H9 (cell line): Measurements from ENCODE around the gene FAM83C. TPM values are rescaled to one million over a fixed set of nuclear protein-coding genes. Genes with fewer than 3 reads are reported as not detected.

ENCODE experiments used
- DNase-seq: peaks from one replicate; pipeline ENCODE4 v3.0.0-alpha.2; 2017
- H2AFZ ChIP-seq: one replicate; pipeline ENCODE4 v1.6.1; 2013; ENCODE audit warnings: mild to moderate bottlenecking, low read length, control low read depth, moderate library complexity
- H2AK5ac ChIP-seq: 2 replicates; pipeline ENCODE4 v1.6.1; 2013; ENCODE audit warnings: low read length, control low read depth, mixed read lengths; ENCODE audit not compliant: insufficient read length
- H2BK120ac ChIP-seq: one replicate; pipeline ENCODE4 v1.6.1; 2013; ENCODE audit warnings: low read depth, mild to moderate bottlenecking, low read length, control low read depth, inconsistent platforms; ENCODE audit not compliant: poor library complexity, severe bottlenecking
- H2BK12ac ChIP-seq: 2 replicates; pipeline ENCODE4 v1.6.1; 2013; ENCODE audit warnings: low read length, control low read depth, mixed read lengths, low read depth; ENCODE audit not compliant: insufficient read length
- H2BK15ac ChIP-seq: 2 replicates; pipeline ENCODE4 v1.6.1; 2013; ENCODE audit warnings: low read depth, low read length, control low read depth
- H2BK20ac ChIP-seq: one replicate; pipeline ENCODE4 v1.6.1; 2013; ENCODE audit warnings: low read depth, mild to moderate bottlenecking, low read length, control low read depth, inconsistent platforms; ENCODE audit not compliant: poor library complexity, severe bottlenecking
- H2BK5ac ChIP-seq: 2 replicates; pipeline ENCODE4 v1.6.1; 2013; ENCODE audit warnings: low read length, control low read depth, mixed read lengths; ENCODE audit not compliant: insufficient read length
- H3K14ac ChIP-seq: 2 replicates; pipeline ENCODE4 v1.6.1; 2013; ENCODE audit warnings: low read length, control low read depth; ENCODE audit not compliant: insufficient read depth
- H3K18ac ChIP-seq: 2 replicates; pipeline ENCODE4 v1.6.1; 2013; ENCODE audit warnings: low read depth, mild to moderate bottlenecking, mixed read lengths, low read length, control low read depth; ENCODE audit not compliant: insufficient read length
- H3K23ac ChIP-seq: 2 replicates; pipeline ENCODE4 v1.6.1; 2013; ENCODE audit warnings: low read length, control low read depth, mixed read lengths, low read depth; ENCODE audit not compliant: insufficient read length
- H3K23me2 ChIP-seq: 2 replicates; pipeline ENCODE4 v1.6.1; 2013; ENCODE audit warnings: low read depth, mild to moderate bottlenecking, mixed read lengths, low read length, control low read depth; ENCODE audit not compliant: insufficient read length, poor library complexity, severe bottlenecking
- H3K27ac ChIP-seq: 2 replicates; pipeline ENCODE4 v1.5.1; 2013; ENCODE audit warnings: low read length, control low read depth, mixed read lengths, low read depth; ENCODE audit not compliant: insufficient read length
- H3K27me3 ChIP-seq: 2 replicates; pipeline ENCODE4 v1.6.1; 2013; ENCODE audit warnings: low read length, control low read depth, inconsistent platforms; ENCODE audit not compliant: insufficient read depth
- H3K4ac ChIP-seq: 2 replicates; pipeline ENCODE4 v1.6.1; 2013; ENCODE audit warnings: low read depth, mild to moderate bottlenecking, control low read depth, inconsistent platforms, low read length, moderate library complexity
- H3K4me1 ChIP-seq: 2 replicates; pipeline ENCODE4 v1.6.1; 2013; ENCODE audit warnings: low read length, control low read depth, inconsistent platforms; ENCODE audit not compliant: insufficient read depth
- H3K4me2 ChIP-seq: 2 replicates; pipeline ENCODE4 v1.6.1; 2013; ENCODE audit warnings: low read length, control low read depth, mixed read lengths; ENCODE audit not compliant: insufficient read length, insufficient read depth
- H3K56ac ChIP-seq: 2 replicates; pipeline ENCODE4 v1.6.1; 2013; ENCODE audit warnings: low read depth, mild to moderate bottlenecking, mixed read lengths, low read length, control low read depth; ENCODE audit not compliant: insufficient read length
- H3K79me1 ChIP-seq: 2 replicates; pipeline ENCODE4 v1.6.1; 2013; ENCODE audit warnings: low read depth, mild to moderate bottlenecking, moderate library complexity, low read length, control low read depth, inconsistent platforms; ENCODE audit not compliant: insufficient read depth, poor library complexity, severe bottlenecking
- H3K79me2 ChIP-seq: 2 replicates; pipeline ENCODE4 v1.6.1; 2013; ENCODE audit warnings: low read length, control low read depth, inconsistent platforms; ENCODE audit not compliant: insufficient read depth
- H3K9ac ChIP-seq: 2 replicates; pipeline ENCODE4 v1.6.1; 2013; ENCODE audit warnings: low read length, control low read depth, mixed read lengths; ENCODE audit not compliant: insufficient read length; ENCODE audit errors: extremely low read depth
- H3K9me3 ChIP-seq: one replicate; pipeline ENCODE4 v1.6.1; 2013; ENCODE audit warnings: low read depth, low read length, inconsistent platforms; ENCODE audit not compliant: control insufficient read depth
- H3T11ph ChIP-seq: one replicate; pipeline ENCODE4 v1.6.1; 2013; ENCODE audit warnings: mild to moderate bottlenecking, low read length, control low read depth, inconsistent platforms
- H4K20me1 ChIP-seq: one replicate; pipeline ENCODE4 v1.6.1; 2013; ENCODE audit not compliant: control insufficient read depth, insufficient read length, insufficient read depth
- H4K5ac ChIP-seq: 2 replicates; pipeline ENCODE4 v1.6.1; 2013; ENCODE audit warnings: low read depth, mild to moderate bottlenecking, mixed read lengths, low read length, control low read depth; ENCODE audit not compliant: insufficient read length
- H4K8ac ChIP-seq: replicated peaks from 2 replicates; pipeline ENCODE4 v1.6.1; 2013; ENCODE audit warnings: low read length, control low read depth, mixed read lengths, low read depth; ENCODE audit not compliant: insufficient read length
- H4K91ac ChIP-seq: 2 replicates; pipeline ENCODE4 v1.6.1; 2013; ENCODE audit warnings: low read depth, mild to moderate bottlenecking, moderate library complexity, mixed read lengths, low read length, control low read depth; ENCODE audit not compliant: insufficient read length
- H3K27ac Mint-ChIP-seq, 3 experiments: 2 replicates in 2 of 3; 3 replicates in 1 of 3; pipeline ENCODE4 v1.8.0; 2020 to 2021; ENCODE audit warnings: mixed read lengths in 3 of 3, mild to moderate bottlenecking in 1 of 3, moderate library complexity in 1 of 3
- H3K27me3 Mint-ChIP-seq: 2 replicates; pipeline ENCODE4 v1.8.0; 2021; ENCODE audit warnings: low read depth, mild to moderate bottlenecking, moderate library complexity, mixed read lengths
- H3K36me3 Mint-ChIP-seq, 3 experiments: 2 replicates in 2 of 3; 3 replicates in 1 of 3; pipeline ENCODE4 v1.8.0; 2020 to 2021; ENCODE audit warnings: low read depth in 3 of 3, mixed read lengths in 3 of 3; ENCODE audit not compliant: insufficient read depth in 1 of 3
- H3K4me1 Mint-ChIP-seq, 2 experiments: 2 replicates each; pipeline ENCODE4 v1.8.0; 2020; ENCODE audit warnings: mixed read lengths in 2 of 2
- H3K4me3 Mint-ChIP-seq, 2 experiments: 2 replicates in 1 of 2; 3 replicates in 1 of 2; pipeline ENCODE4 v1.8.0; 2020 to 2021; ENCODE audit warnings: mild to moderate bottlenecking in 2 of 2, mixed read lengths in 2 of 2, moderate library complexity in 1 of 2
- H3K9me3 Mint-ChIP-seq, 2 experiments: 2 replicates in 1 of 2; 3 replicates in 1 of 2; pipeline ENCODE4 v1.8.0; 2020; ENCODE audit warnings: mild to moderate bottlenecking in 2 of 2, mixed read lengths in 2 of 2, moderate library complexity in 1 of 2
- WGBS: extraction: QIAGEN DNeasy Blood & Tissue Kit; methylation state at CpG from one replicate; pipeline ENCODE4 v1.1.7; 2013; ENCODE audit warnings: missing lambda C conversion rate, low lambda C conversion rate, mixed read lengths; ENCODE audit not compliant: insufficient read length; ENCODE audit errors: extremely low coverage; 5-methylcytosine and 5-hydroxymethylcytosine counted together
- total RNA-seq: library from RNA; stranded (reverse); gene quantifications from 2 replicates; pipeline ENCODE4 v1.2.1, GENCODE V29; 2021
- TF ChIP-seq, protein P1 (sequence below): fragments of 200-600 bp; sonication (generic); conservative IDR thresholded peaks from 3 replicates; pipeline ENCODE4 v1.8.0; 2021; ENCODE audit warnings: antibody characterized with exemption, mild to moderate bottlenecking

The FAM83C gene
- total RNA-seq, 1 experiment from 2014 or later, result not detected

DNA sequence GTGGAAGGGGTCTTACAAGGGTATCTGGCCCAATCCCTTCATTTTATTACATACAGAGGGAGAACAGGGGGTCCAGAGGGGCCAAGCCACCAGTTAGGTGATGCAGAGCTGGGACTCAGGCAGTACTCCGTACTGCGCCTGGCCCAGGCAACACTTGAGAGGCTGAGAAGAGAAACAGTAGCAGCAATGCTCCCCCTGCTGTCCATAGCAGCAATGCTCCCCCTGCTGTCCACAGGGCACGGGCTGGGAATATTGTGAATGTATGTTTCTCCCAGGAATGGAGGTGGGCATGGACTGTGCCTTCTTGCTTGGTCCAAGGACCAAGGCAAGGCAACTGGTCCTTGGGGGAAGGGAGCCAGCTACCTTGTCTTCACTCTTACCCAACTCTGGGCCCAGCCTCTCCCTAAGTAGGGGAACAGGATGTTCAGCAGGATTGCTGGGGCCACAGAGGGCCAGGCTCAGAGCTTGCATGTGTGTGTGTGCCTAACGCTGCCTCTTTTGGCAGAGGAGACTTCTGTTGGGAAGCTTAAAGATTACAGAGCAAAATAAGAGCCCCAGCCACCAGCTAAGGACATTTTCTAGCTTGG is 14.8 kb upstream of the FAM83C start:
- H2BK12ac ChIP-seq, result no peak overlapping the region
- H4K8ac ChIP-seq, result no peak overlapping the region
- Mint-ChIP-seq H3K27me3 (no peaks in the 10 kb centered on the region), H3K4me3 (no peak overlapping the region), H3K9me3 (no peaks in the 10 kb centered on the region), H3K27ac (peak overlapping the region in 1 of 3 experiments; percentile 87; a peak in 3 of 7 replicates), H3K36me3 (peaks cover 0 to 6% (median 2%) of the 10 kb centered on the region in 3 experiments; a peak in 4 of 7 replicates), H3K4me1 (peaks cover 23 to 26% of the 10 kb centered on the region in 2 experiments)
- TF ChIP-seq, protein P1, sequence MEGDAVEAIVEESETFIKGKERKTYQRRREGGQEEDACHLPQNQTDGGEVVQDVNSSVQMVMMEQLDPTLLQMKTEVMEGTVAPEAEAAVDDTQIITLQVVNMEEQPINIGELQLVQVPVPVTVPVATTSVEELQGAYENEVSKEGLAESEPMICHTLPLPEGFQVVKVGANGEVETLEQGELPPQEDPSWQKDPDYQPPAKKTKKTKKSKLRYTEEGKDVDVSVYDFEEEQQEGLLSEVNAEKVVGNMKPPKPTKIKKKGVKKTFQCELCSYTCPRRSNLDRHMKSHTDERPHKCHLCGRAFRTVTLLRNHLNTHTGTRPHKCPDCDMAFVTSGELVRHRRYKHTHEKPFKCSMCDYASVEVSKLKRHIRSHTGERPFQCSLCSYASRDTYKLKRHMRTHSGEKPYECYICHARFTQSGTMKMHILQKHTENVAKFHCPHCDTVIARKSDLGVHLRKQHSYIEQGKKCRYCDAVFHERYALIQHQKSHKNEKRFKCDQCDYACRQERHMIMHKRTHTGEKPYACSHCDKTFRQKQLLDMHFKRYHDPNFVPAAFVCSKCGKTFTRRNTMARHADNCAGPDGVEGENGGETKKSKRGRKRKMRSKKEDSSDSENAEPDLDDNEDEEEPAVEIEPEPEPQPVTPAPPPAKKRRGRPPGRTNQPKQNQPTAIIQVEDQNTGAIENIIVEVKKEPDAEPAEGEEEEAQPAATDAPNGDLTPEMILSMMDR, result peak; percentile 91
- H2BK20ac ChIP-seq, result no peak overlapping the region
- H3K9me3 ChIP-seq, result no peaks in the 10 kb centered on the region
- H2BK120ac ChIP-seq, result no peak overlapping the region
- H3K27ac ChIP-seq, result no peak overlapping the region
- no peaks in the 10 kb centered on the region for H4K20me1 ChIP-seq
- H3K79me1 ChIP-seq, result no peaks in the 10 kb centered on the region
- no peak overlapping the region for H4K5ac ChIP-seq
- no peak overlapping the region for H3K4ac ChIP-seq
- H2BK15ac ChIP-seq, result no peak overlapping the region
- no peak overlapping the region for H3K4me2 ChIP-seq
- H2BK5ac ChIP-seq, result no peak overlapping the region
- H3T11ph ChIP-seq, result no peak overlapping the region
- no peak overlapping the region for H2AK5ac ChIP-seq
- no peak overlapping the region for H4K91ac ChIP-seq
- no peak overlapping the region for H3K56ac ChIP-seq
- H3K23ac ChIP-seq, result no peak overlapping the region
- H2AFZ ChIP-seq, result no peak overlapping the region
- DNase-seq, result peak; percentile 82
- peaks cover 6% of the 10 kb centered on the region; the same call in 1 of the 2 replicates for H3K4me1 ChIP-seq
- peaks cover 4% of the 10 kb centered on the region for H3K23me2 ChIP-seq
- no peak overlapping the region for H3K18ac ChIP-seq
- no peak overlapping the region for H3K9ac ChIP-seq
- H3K14ac ChIP-seq, result no peak overlapping the region
- no peaks in the 10 kb centered on the region for H3K27me3 ChIP-seq
- no CpG with 5 or more reads among the region's 4 CpGs for WGBS
- no peaks in the 10 kb centered on the region for H3K79me2 ChIP-seq
